ENCODE data around the gene DNAJA3.

Gene DNAJA3

GRCh38 chr16:4407543-4408322, 17.9 kb upstream of the DNAJA3 start:
- no peak for DNase-seq

- DNase-seq: no peak
Measured at GRCh38 chr16:4408323-4408690, 17.4 kb upstream of the DNAJA3 start.

GRCh38 chr16:4409081-4409932, 16.4 kb upstream of the DNAJA3 start:
- DNase-seq: no peak

- DNase-seq: peak; percentile 59
Measured at GRCh38 chr16:4410335-4411075, 15.2 kb upstream of the DNAJA3 start.

GRCh38 chr16:4411684-4412083, 14.0 kb upstream of the DNAJA3 start:
- no peak for DNase-seq

GRCh38 chr16:4412159-4412558, 13.5 kb upstream of the DNAJA3 start:
- DNase-seq: no peak

- no peak for DNase-seq
Measured at GRCh38 chr16:4412854-4413253, 12.8 kb upstream of the DNAJA3 start.

GRCh38 chr16:4414187-4414917, 11.3 kb upstream of the DNAJA3 start:
- no peak for DNase-seq

GRCh38 chr16:4415538-4416199, 10.0 kb upstream of the DNAJA3 start:
- no peak for DNase-seq

GRCh38 chr16:4416200-4417032, 9.3 kb upstream of the DNAJA3 start, which contains the start of gene CORO7:
Gene CORO7 (minus strand): TSS chr16:4416596. CDS start chr16:4416518, 78 bp downstream.
- DNase-seq: peak; percentile 68

GRCh38 chr16:4419402-4419959, 6.2 kb upstream of the DNAJA3 start:
- no peak for DNase-seq

- no peak for DNase-seq
Measured at GRCh38 chr16:4420505-4421105, 5.1 kb upstream of the DNAJA3 start.

- DNase-seq: no peak
Measured at GRCh38 chr16:4426021-4426684, 485 bp downstream of the DNAJA3 start.

- no peak for DNase-seq
Measured at GRCh38 chr16:4426722-4427372, 1.2 kb downstream of the DNAJA3 start.

- DNase-seq: no peak
Measured at GRCh38 chr16:4428500-4428899, 2.8 kb downstream of the DNAJA3 start.

- DNase-seq: no peak
Measured at GRCh38 chr16:4431023-4431422, 5.4 kb downstream of the DNAJA3 start.

- DNase-seq: no peak
Measured at GRCh38 chr16:4433228-4433627, 7.6 kb downstream of the DNAJA3 start.

GRCh38 chr16:4433914-4434787, 8.5 kb downstream of the DNAJA3 start:
- DNase-seq: no peak

Data from amniotic stem cell (primary cell).